Activated T-helper 2 cell treated with anti-CD3 and anti-CD28 coated beads, Interferon-gamma antibody, Interleukin-2, Interleukin-4, amounts not matched to agents 10 μg/mL and 5 μg/mL and 100 μg/mL, durations not matched to agents 14 hours and 24 hours and 36 hours (primary cell): ENCODE measurements around the gene SLC38A1. TPM values are rescaled to one million over a fixed set of nuclear protein-coding genes. Genes with fewer than 3 reads are reported as not detected.
"Not testable (repeated sequence)": the region's sequence is repeated elsewhere in the genome, so short reads cannot be mapped to it uniquely, and the experiment has no call there.

Experiments used
- DNase-seq: peaks from one replicate; pipeline ENCODE4 v3.0.0; 2021; ENCODE audit warnings: low spot score
- H3K27ac Mint-ChIP-seq: one replicate; pipeline ENCODE4 v1.8.0; 2021; ENCODE audit warnings: mixed read lengths
- H3K27me3 Mint-ChIP-seq: one replicate; pipeline ENCODE4 v1.8.0; 2021; ENCODE audit warnings: low read depth, mixed read lengths
- H3K36me3 Mint-ChIP-seq: one replicate; pipeline ENCODE4 v1.8.0; 2021; ENCODE audit warnings: low read depth, mixed read lengths
- H3K4me1 Mint-ChIP-seq: one replicate; pipeline ENCODE4 v1.8.0; 2021; ENCODE audit warnings: low read depth, mixed read lengths
- H3K4me3 Mint-ChIP-seq: one replicate; pipeline ENCODE4 v1.8.0; 2021; ENCODE audit warnings: low read depth, mild to moderate bottlenecking, moderate library complexity, mixed read lengths
- H3K9me3 Mint-ChIP-seq: one replicate; pipeline ENCODE4 v1.8.0; 2021; ENCODE audit warnings: mixed read lengths
- intact Hi-C: fragments of 100-400 bp; cut with micrococcal nuclease; formaldehyde crosslinking; loops from one replicate; pipeline ENCODE4 v1.15.1; 2023
- total RNA-seq: library from RNA; stranded (reverse); gene quantifications from 2 replicates; pipeline ENCODE4 v1.2.3, GENCODE V29; 2022

Gene SLC38A1
- total RNA-seq, 1 donor from 2014 or later: 152 TPM

- no peak overlapping the region for H3K4me3 Mint-ChIP-seq
- no peaks in the 10 kb centered on the region for H3K9me3 Mint-ChIP-seq
Observed at GRCh38 chr12:46261646-46262045, 7.2 kb downstream of the SLC38A1 start.

GRCh38 chr12:46260913-46261476, 7.8 kb downstream of the SLC38A1 start:
- DNase-seq: no peak
- Mint-ChIP-seq H3K27ac (no peak overlapping the region), H3K4me1 (peaks cover 24% of the 10 kb centered on the region), H3K36me3 (peaks cover 33% of the 10 kb centered on the region), H3K9me3 (no peaks in the 10 kb centered on the region), H3K27me3 (no peaks in the 10 kb centered on the region), H3K4me3 (no peak overlapping the region)
- intact Hi-C loops: loop anchor here (10.0 kb wide), 2 partner anchors 536 to 954 kb away; partner anchors contain the start of gene ARID2

More at GRCh38 chr12:46261646-46262045, 7.2 kb downstream of the SLC38A1 start:
- Mint-ChIP-seq H3K36me3 (peaks cover 29% of the 10 kb centered on the region), H3K27ac (peak overlapping the region; percentile 26), H3K27me3 (no peaks in the 10 kb centered on the region), H3K4me1 (peaks cover 21% of the 10 kb centered on the region)
- no peak for DNase-seq
- intact Hi-C loops: loop anchor here (10.0 kb wide), 2 partner anchors 537 to 953 kb away; partner anchors contain the start of gene ARID2

GRCh38 chr12:46260124-46260912, 8.5 kb downstream of the SLC38A1 start:
- no peak for DNase-seq
- intact Hi-C loops: loop anchor here (10.0 kb wide), 2 partner anchors 536 to 954 kb away; partner anchors contain the start of gene ARID2
- no peak overlapping the region for H3K27ac Mint-ChIP-seq
- H3K27me3 Mint-ChIP-seq: no peaks in the 10 kb centered on the region
- H3K36me3 Mint-ChIP-seq: peaks cover 40% of the 10 kb centered on the region
- no peak overlapping the region for H3K4me3 Mint-ChIP-seq
- no peaks in the 10 kb centered on the region for H3K9me3 Mint-ChIP-seq
- peaks cover 24% of the 10 kb centered on the region for H3K4me1 Mint-ChIP-seq

GRCh38 chr12:46259713-46260112, 9.1 kb downstream of the SLC38A1 start:
- no peaks in the 10 kb centered on the region for H3K27me3 Mint-ChIP-seq
- no peak overlapping the region for H3K27ac Mint-ChIP-seq
- no peak overlapping the region for H3K4me3 Mint-ChIP-seq
- H3K36me3 Mint-ChIP-seq: peaks cover 46% of the 10 kb centered on the region
- intact Hi-C loops: loop anchor here (10.0 kb wide), 2 partner anchors 535 to 955 kb away; partner anchors contain the start of gene ARID2
- DNase-seq: no peak
- H3K4me1 Mint-ChIP-seq: peaks cover 24% of the 10 kb centered on the region
- H3K9me3 Mint-ChIP-seq: no peaks in the 10 kb centered on the region

- peaks cover 51% of the 10 kb centered on the region for H3K36me3 Mint-ChIP-seq
Observed at GRCh38 chr12:46259071-46259470, 9.8 kb downstream of the SLC38A1 start.

GRCh38 chr12:46258129-46258528, 10.7 kb downstream of the SLC38A1 start:
- Mint-ChIP-seq H3K9me3 (no peaks in the 10 kb centered on the region), H3K4me3 (no peak overlapping the region), H3K4me1 (peaks cover 20% of the 10 kb centered on the region), H3K27me3 (no peaks in the 10 kb centered on the region), H3K36me3 (peaks cover 58% of the 10 kb centered on the region), H3K27ac (no peak overlapping the region)
- no peak for DNase-seq
- intact Hi-C loops: no loop called here

More at GRCh38 chr12:46259071-46259470, 9.8 kb downstream of the SLC38A1 start:
- DNase-seq: no peak
- Mint-ChIP-seq H3K4me1 (peaks cover 27% of the 10 kb centered on the region), H3K27ac (no peak overlapping the region), H3K4me3 (no peak overlapping the region), H3K9me3 (no peaks in the 10 kb centered on the region), H3K27me3 (no peaks in the 10 kb centered on the region)
- intact Hi-C loops: no loop called here

GRCh38 chr12:46256942-46257341, 11.9 kb downstream of the SLC38A1 start:
- Mint-ChIP-seq H3K36me3 (peaks cover 63% of the 10 kb centered on the region), H3K4me1 (peaks cover 19% of the 10 kb centered on the region), H3K9me3 (peaks cover 7% of the 10 kb centered on the region), H3K4me3 (no peak overlapping the region), H3K27ac (peak overlapping the region; percentile 30), H3K27me3 (no peaks in the 10 kb centered on the region)
- no peak for DNase-seq
- intact Hi-C loops: no loop called here

GRCh38 chr12:46253544-46254162, 15.2 kb downstream of the SLC38A1 start:
- H3K27me3 Mint-ChIP-seq: no peaks in the 10 kb centered on the region
- H3K36me3 Mint-ChIP-seq: peaks cover 91% of the 10 kb centered on the region
- no peak overlapping the region for H3K27ac Mint-ChIP-seq
- DNase-seq: no peak
- intact Hi-C loops: no loop called here
- H3K4me3 Mint-ChIP-seq: no peak overlapping the region
- peaks cover 36% of the 10 kb centered on the region for H3K9me3 Mint-ChIP-seq
- peaks cover 42% of the 10 kb centered on the region for H3K4me1 Mint-ChIP-seq

- Mint-ChIP-seq H3K36me3 (peaks cover 95% of the 10 kb centered on the region), H3K4me1 (peaks cover 55% of the 10 kb centered on the region), H3K9me3 (peaks cover 50% of the 10 kb centered on the region)
- H3K27me3 Mint-ChIP-seq, intact Hi-C loops, H3K4me3 Mint-ChIP-seq, DNase-seq, H3K27ac Mint-ChIP-seq: not testable (repeated sequence)
Observed at GRCh38 chr12:46251994-46252393, 16.8 kb downstream of the SLC38A1 start.

GRCh38 chr12:46249960-46250359, 18.9 kb downstream of the SLC38A1 start:
- DNase-seq, H3K4me3 Mint-ChIP-seq, H3K27me3 Mint-ChIP-seq, intact Hi-C loops, H3K27ac Mint-ChIP-seq: not testable (repeated sequence)
- Mint-ChIP-seq H3K36me3 (peaks cover 95% of the 10 kb centered on the region), H3K9me3 (peaks cover 50% of the 10 kb centered on the region), H3K4me1 (peaks cover 66% of the 10 kb centered on the region)

GRCh38 chr12:46246021-46246700, 22.7 kb downstream of the SLC38A1 start:
- Mint-ChIP-seq H3K36me3 (peaks cover 96% of the 10 kb centered on the region), H3K4me3 (no peak overlapping the region), H3K9me3 (peaks cover 45% of the 10 kb centered on the region), H3K27me3 (no peaks in the 10 kb centered on the region), H3K27ac (peak overlapping the region; percentile 25), H3K4me1 (peaks cover 77% of the 10 kb centered on the region)
- DNase-seq: no peak
- intact Hi-C loops: no loop called here

GRCh38 chr12:46244997-46245396, 23.8 kb downstream of the SLC38A1 start:
- intact Hi-C loops: loop anchor here (2.0 kb wide), 1 partner anchor 14 kb away; no protein-coding TSS in a partner anchor
- H3K27me3 Mint-ChIP-seq: no peaks in the 10 kb centered on the region
- no peak overlapping the region for H3K4me3 Mint-ChIP-seq
- peaks cover 33% of the 10 kb centered on the region for H3K9me3 Mint-ChIP-seq
- peaks cover 65% of the 10 kb centered on the region for H3K4me1 Mint-ChIP-seq
- peaks cover 96% of the 10 kb centered on the region for H3K36me3 Mint-ChIP-seq
- no peak for DNase-seq
- H3K27ac Mint-ChIP-seq: no peak overlapping the region
